RWPE2 (cell line): ENCODE measurements around the gene SMG6.

Experiments used
- ATAC-seq: fragments of 200-7000 bp; cut with Tn5 transposase; 3 replicates; pipeline ENCODE4 v1.9.1; 2021; ENCODE audit warnings: low read depth
- DNase-seq: peaks from one replicate; pipeline ENCODE4 v3.0.0-alpha.2; 2020; ENCODE audit warnings: low spot score
- H3K27ac ChIP-seq: fragments of 450-650 bp; 2 replicates; pipeline ENCODE4 v1.5.1; 2017; ENCODE audit warnings: mild to moderate bottlenecking; ENCODE audit not compliant: poor library complexity, severe bottlenecking
- H3K27me3 ChIP-seq: fragments of 250-450 bp; sonication (Bioruptor Pico); 2 replicates; pipeline ENCODE4 v1.5.1; 2021; ENCODE audit warnings: mild to moderate bottlenecking, moderate library complexity; ENCODE audit not compliant: insufficient read depth, poor library complexity, severe bottlenecking
- H3K36me3 ChIP-seq: fragments of 250-450 bp; sonication (Bioruptor Pico); 2 replicates; pipeline ENCODE4 v1.5.1; 2020; ENCODE audit warnings: low read depth, mild to moderate bottlenecking, moderate library complexity
- H3K4me1 ChIP-seq: fragments of 250-450 bp; sonication (Bioruptor Pico); 2 replicates; pipeline ENCODE4 v1.5.1; 2021; ENCODE audit warnings: mild to moderate bottlenecking, moderate library complexity; ENCODE audit not compliant: insufficient read depth, poor library complexity, severe bottlenecking
- H3K4me3 ChIP-seq: fragments of 250-450 bp; sonication (Bioruptor Pico); 2 replicates; pipeline ENCODE4 v1.5.1; 2021; ENCODE audit warnings: mild to moderate bottlenecking, moderate library complexity; ENCODE audit not compliant: severe bottlenecking
- H3K9me3 ChIP-seq: fragments of 250-450 bp; sonication (Bioruptor Pico); 2 replicates; pipeline ENCODE4 v1.5.1; 2021; ENCODE audit warnings: mild to moderate bottlenecking, moderate library complexity; ENCODE audit not compliant: severe bottlenecking
- CTCF ChIP-seq: fragments of 450-650 bp; IDR thresholded peaks from one replicate; pipeline ENCODE4 v1.5.1; 2017; ENCODE audit warnings: mild to moderate bottlenecking, moderate library complexity; ENCODE audit not compliant: poor library complexity, severe bottlenecking

The SMG6 gene

GRCh38 chr17:2023256-2023655 is 280.3 kb downstream of the SMG6 start:
- Histone ChIP-seq H3K9me3 (no peaks in the 10 kb centered on the region), H3K27ac (no peak overlapping the region), H3K36me3 (no peaks in the 10 kb centered on the region), H3K27me3 (peaks cover 30% of the 10 kb centered on the region), H3K4me3 (no peak overlapping the region), H3K4me1 (no peaks in the 10 kb centered on the region)
- ATAC-seq, result no peak
- DNase-seq, result no peak
- no peak for TF ChIP-seq CTCF

- no peak for DNase-seq
- H3K27ac ChIP-seq, result no peak overlapping the region
- no peaks in the 10 kb centered on the region for H3K9me3 ChIP-seq
- no peaks in the 10 kb centered on the region for H3K4me1 ChIP-seq
- no peak overlapping the region for H3K4me3 ChIP-seq
- no peak for ATAC-seq
- H3K36me3 ChIP-seq, result no peaks in the 10 kb centered on the region
- H3K27me3 ChIP-seq, result peaks cover 30% of the 10 kb centered on the region
- TF ChIP-seq CTCF, result no peak
Observed at GRCh38 chr17:2022647-2023240, 280.8 kb downstream of the SMG6 start.

GRCh38 chr17:2020721-2021120 is 282.9 kb downstream of the SMG6 start:
- TF ChIP-seq CTCF, result no peak
- no peaks in the 10 kb centered on the region for H3K9me3 ChIP-seq
- H3K27ac ChIP-seq, result no peak overlapping the region
- DNase-seq (no peak), ATAC-seq (no peak)
- H3K4me3 ChIP-seq, result no peak overlapping the region
- H3K27me3 ChIP-seq, result peaks cover 23% of the 10 kb centered on the region
- H3K4me1 ChIP-seq, result no peaks in the 10 kb centered on the region
- H3K36me3 ChIP-seq, result no peaks in the 10 kb centered on the region

- ATAC-seq (no peak), DNase-seq (no peak)
- Histone ChIP-seq H3K27ac (no peak overlapping the region), H3K4me3 (no peak overlapping the region), H3K9me3 (no peaks in the 10 kb centered on the region), H3K27me3 (peaks cover 15% of the 10 kb centered on the region), H3K36me3 (no peaks in the 10 kb centered on the region), H3K4me1 (no peaks in the 10 kb centered on the region)
- no peak for TF ChIP-seq CTCF
Observed at GRCh38 chr17:2019723-2020122, 283.9 kb downstream of the SMG6 start.

GRCh38 chr17:2018716-2019510 is 284.7 kb downstream of the SMG6 start:
- H3K27me3 ChIP-seq, result peaks cover 7% of the 10 kb centered on the region
- no peak overlapping the region for H3K27ac ChIP-seq
- H3K36me3 ChIP-seq, result no peaks in the 10 kb centered on the region
- no peak for ATAC-seq
- TF ChIP-seq CTCF, result no peak
- H3K4me3 ChIP-seq, result no peak overlapping the region
- no peaks in the 10 kb centered on the region for H3K4me1 ChIP-seq
- H3K9me3 ChIP-seq, result no peaks in the 10 kb centered on the region
- no peak for DNase-seq
